PC-9 (cell line): Measurements from ENCODE around the gene ROGDI. TPM values are rescaled to one million over a fixed set of nuclear protein-coding genes. Genes with fewer than 3 reads are reported as not detected.

Experiments used
- BruUV-seq: library from RNA; stranded (reverse); fragments of 400-500 nt; replicated peaks from 2 replicates; lab custom pipeline; 2021; lab: Mats Ljungman, UMichigan
- CTCF ChIA-PET: fragments of 300-600 bp; sonication (Branson Sonifier 250); formaldehyde crosslinking; loops from one replicate; lab custom pipeline; 2022; ENCODE audit warnings: antibody characterized with exemption; lab: Charles Lee
- POLR2A ChIA-PET: fragments of 300-600 bp; sonication (Branson Sonifier 250); formaldehyde crosslinking; loops from one replicate; lab custom pipeline; 2022; ENCODE audit warnings: antibody characterized with exemption; ENCODE audit not compliant: unreplicated experiment; lab: Charles Lee
- DNase-seq, 2 experiments: peaks; one replicate each; pipeline versions ENCODE4 v3.0.0 to v3.0.0-alpha.2; 2015 to 2022; ENCODE audit warnings: mixed read lengths in 1 of 2
- H2AFZ ChIP-seq: fragments of 200-600 bp; sonication (generic); 2 replicates; pipeline ENCODE4 v1.8.1; 2017; ENCODE audit warnings: antibody characterized with exemption
- H3F3A ChIP-seq: fragments of 200-600 bp; sonication (generic); 2 replicates; pipeline ENCODE4 v1.8.1; 2017; ENCODE audit warnings: antibody characterized with exemption, mild to moderate bottlenecking, low read depth; ENCODE audit not compliant: insufficient read depth
- H3K27ac ChIP-seq: fragments of 200-600 bp; sonication (generic); 2 replicates; pipeline ENCODE4 v1.6.1; 2016; ENCODE audit warnings: mixed run types
- H3K27me3 ChIP-seq: fragments of 200-600 bp; sonication (generic); 2 replicates; pipeline ENCODE4 v1.6.1; 2016; ENCODE audit warnings: low read depth, mixed run types; ENCODE audit not compliant: insufficient read depth
- H3K36me3 ChIP-seq: fragments of 200-600 bp; sonication (generic); 2 replicates; pipeline ENCODE4 v1.6.1; 2016; ENCODE audit warnings: low read depth, mixed run types
- H3K4me1 ChIP-seq: fragments of 200-600 bp; sonication (generic); replicated peaks from 2 replicates; pipeline ENCODE4 v1.6.1; 2016; ENCODE audit warnings: mixed run types; ENCODE audit not compliant: insufficient read depth
- H3K4me2 ChIP-seq: fragments of 200-600 bp; sonication (generic); 2 replicates; pipeline ENCODE4 v1.6.1; 2017; ENCODE audit warnings: mixed run types
- H3K4me3 ChIP-seq: fragments of 200-600 bp; sonication (generic); 2 replicates; pipeline ENCODE4 v1.6.1; 2016; ENCODE audit warnings: mixed run types
- H3K79me2 ChIP-seq: fragments of 200-600 bp; sonication (generic); 2 replicates; pipeline ENCODE4 v1.6.1; 2017; ENCODE audit warnings: low read depth, mixed run types
- H3K9me2 ChIP-seq: fragments of 200-600 bp; sonication (generic); 2 replicates; pipeline ENCODE4 v1.8.1; 2017; ENCODE audit warnings: mild to moderate bottlenecking; ENCODE audit not compliant: insufficient read depth
- H3K9me3 ChIP-seq: fragments of 200-600 bp; sonication (generic); 2 replicates; pipeline ENCODE4 v1.8.1; 2016; ENCODE audit warnings: low read depth; ENCODE audit not compliant: insufficient read depth
- H4K20me1 ChIP-seq: fragments of 200-600 bp; sonication (generic); 2 replicates; pipeline ENCODE4 v1.8.1; 2017; ENCODE audit not compliant: insufficient read depth
- EZH2 ChIP-seq: fragments of 200-600 bp; sonication (generic); IDR thresholded peaks from 2 replicates; pipeline ENCODE4 v1.8.0; 2017; ENCODE audit warnings: antibody characterized with exemption, low read depth
- intact Hi-C: fragments of 100-400 bp; cut with micrococcal nuclease; formaldehyde crosslinking; loops from one replicate; pipeline ENCODE4 v1.10.0; 2022; ENCODE audit not compliant: unreplicated experiment
- total RNA-seq: library from RNA; stranded (reverse); gene quantifications from 2 replicates; pipeline ENCODE4 v1.2.3, GENCODE V29; 2021
- TF ChIP-seq, protein P1 (sequence below): fragments of 200-600 bp; sonication (generic); conservative IDR thresholded peaks from 2 replicates; pipeline ENCODE4 v1.6.1; 2017; ENCODE audit warnings: mixed run types, antibody characterized with exemption, mild to moderate bottlenecking, moderate library complexity

Gene ROGDI
- total RNA-seq, 1 experiment from 2014 or later = 40.8 TPM

DNA sequence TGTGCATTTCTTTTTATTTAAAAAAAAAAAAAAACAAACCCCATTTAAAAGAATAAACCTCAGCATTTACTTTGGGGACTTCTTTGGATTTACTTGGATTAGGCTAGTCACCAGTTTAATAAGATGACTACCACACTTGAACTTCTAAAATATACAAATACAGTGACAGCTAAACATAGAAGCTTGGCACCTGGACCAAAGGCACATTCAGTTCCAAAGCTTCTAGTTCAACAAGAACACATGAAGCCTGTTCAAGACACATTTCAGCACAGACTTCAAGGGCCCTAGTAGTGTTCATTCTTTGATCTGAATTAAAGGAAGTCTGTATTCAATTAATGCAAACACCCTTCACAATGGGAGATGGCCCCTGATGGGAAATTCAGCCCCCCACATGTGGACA, 11.6 kb upstream of the ROGDI start:
- CTCF ChIA-PET = no interaction called here
- TF ChIP-seq, protein P1, sequence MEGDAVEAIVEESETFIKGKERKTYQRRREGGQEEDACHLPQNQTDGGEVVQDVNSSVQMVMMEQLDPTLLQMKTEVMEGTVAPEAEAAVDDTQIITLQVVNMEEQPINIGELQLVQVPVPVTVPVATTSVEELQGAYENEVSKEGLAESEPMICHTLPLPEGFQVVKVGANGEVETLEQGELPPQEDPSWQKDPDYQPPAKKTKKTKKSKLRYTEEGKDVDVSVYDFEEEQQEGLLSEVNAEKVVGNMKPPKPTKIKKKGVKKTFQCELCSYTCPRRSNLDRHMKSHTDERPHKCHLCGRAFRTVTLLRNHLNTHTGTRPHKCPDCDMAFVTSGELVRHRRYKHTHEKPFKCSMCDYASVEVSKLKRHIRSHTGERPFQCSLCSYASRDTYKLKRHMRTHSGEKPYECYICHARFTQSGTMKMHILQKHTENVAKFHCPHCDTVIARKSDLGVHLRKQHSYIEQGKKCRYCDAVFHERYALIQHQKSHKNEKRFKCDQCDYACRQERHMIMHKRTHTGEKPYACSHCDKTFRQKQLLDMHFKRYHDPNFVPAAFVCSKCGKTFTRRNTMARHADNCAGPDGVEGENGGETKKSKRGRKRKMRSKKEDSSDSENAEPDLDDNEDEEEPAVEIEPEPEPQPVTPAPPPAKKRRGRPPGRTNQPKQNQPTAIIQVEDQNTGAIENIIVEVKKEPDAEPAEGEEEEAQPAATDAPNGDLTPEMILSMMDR = no peak
- no peak for TF ChIP-seq EZH2
- H2AFZ ChIP-seq = no peak overlapping the region
- H3K4me2 ChIP-seq = no peak overlapping the region
- peaks cover 11% of the 10 kb centered on the region for H3F3A ChIP-seq
- intact Hi-C loops = no loop called here
- H3K27ac ChIP-seq = no peak overlapping the region
- no peaks in the 10 kb centered on the region for H3K9me3 ChIP-seq
- H3K9me2 ChIP-seq = no peaks in the 10 kb centered on the region
- H3K4me1 ChIP-seq = no peaks in the 10 kb centered on the region
- no peak overlapping the region for H3K4me3 ChIP-seq
- H4K20me1 ChIP-seq = no peaks in the 10 kb centered on the region; the same call in 1 of the 2 replicates
- POLR2A ChIA-PET = no interaction called here
- no peaks in the 10 kb centered on the region for H3K27me3 ChIP-seq
- peaks cover 10% of the 10 kb centered on the region; the same call in 1 of the 2 replicates for H3K36me3 ChIP-seq
- DNase-seq = no peak
- H3K79me2 ChIP-seq = no peaks in the 10 kb centered on the region
- BruUV-seq = no TSS peak

DNA sequence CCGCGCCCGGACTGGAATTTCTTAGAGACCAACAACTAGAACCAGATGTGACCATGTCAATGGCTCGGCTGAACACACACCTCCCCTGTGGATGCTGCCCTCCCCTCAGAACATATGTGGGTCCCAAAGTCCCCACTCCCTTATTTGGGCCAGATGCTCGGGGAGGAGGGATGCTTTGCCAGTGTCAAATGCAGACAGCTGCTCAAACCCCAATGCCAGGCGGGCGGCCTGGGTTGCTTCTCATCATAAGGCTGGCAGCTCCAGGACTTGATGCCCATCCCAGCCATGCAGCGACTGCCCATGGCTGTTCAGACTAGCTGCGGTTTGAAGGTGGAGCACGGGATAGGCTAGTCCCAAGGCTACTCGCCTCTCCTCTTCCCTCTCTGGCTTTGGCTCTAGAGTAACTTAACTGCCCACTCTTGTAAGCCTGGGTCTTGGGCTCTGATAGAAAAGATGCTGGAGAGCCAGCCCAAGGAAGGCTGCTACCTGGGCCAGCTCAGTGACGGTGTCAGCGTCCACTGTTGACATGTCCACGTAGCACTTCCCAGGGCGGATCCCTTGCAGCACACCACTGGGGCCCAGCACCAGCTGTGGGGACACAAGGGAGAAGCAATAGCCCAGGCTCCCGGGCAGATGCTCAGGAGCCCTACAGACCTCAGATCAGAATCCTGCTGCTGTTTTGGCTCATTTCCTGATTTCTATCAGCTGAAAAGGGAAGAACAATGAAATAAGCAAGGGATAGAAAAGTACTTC, 11.0 kb upstream of the ROGDI start:
- Histone ChIP-seq H3K9me2 (no peaks in the 10 kb centered on the region), H3F3A (peaks cover 11% of the 10 kb centered on the region), H3K79me2 (no peaks in the 10 kb centered on the region), H4K20me1 (no peaks in the 10 kb centered on the region; the same call in 1 of the 2 replicates), H3K4me1 (no peaks in the 10 kb centered on the region), H2AFZ (no peak overlapping the region), H3K4me2 (no peak overlapping the region), H3K4me3 (no peak overlapping the region), H3K27me3 (no peaks in the 10 kb centered on the region), H3K36me3 (peaks cover 14% of the 10 kb centered on the region; the same call in 1 of the 2 replicates), H3K27ac (no peak overlapping the region), H3K9me3 (no peaks in the 10 kb centered on the region)
- intact Hi-C loops = no loop called here
- DNase-seq = no peak
- TF ChIP-seq EZH2 = no peak
- TF ChIP-seq, protein P1 = no peak
- no TSS peak for BruUV-seq
- ChIA-PET POLR2A (no interaction called here), CTCF (interaction anchor here (0.7 kb wide), 1 partner anchor 1639 kb away, joined by 4 read pairs; no protein-coding TSS in a partner anchor)

DNA sequence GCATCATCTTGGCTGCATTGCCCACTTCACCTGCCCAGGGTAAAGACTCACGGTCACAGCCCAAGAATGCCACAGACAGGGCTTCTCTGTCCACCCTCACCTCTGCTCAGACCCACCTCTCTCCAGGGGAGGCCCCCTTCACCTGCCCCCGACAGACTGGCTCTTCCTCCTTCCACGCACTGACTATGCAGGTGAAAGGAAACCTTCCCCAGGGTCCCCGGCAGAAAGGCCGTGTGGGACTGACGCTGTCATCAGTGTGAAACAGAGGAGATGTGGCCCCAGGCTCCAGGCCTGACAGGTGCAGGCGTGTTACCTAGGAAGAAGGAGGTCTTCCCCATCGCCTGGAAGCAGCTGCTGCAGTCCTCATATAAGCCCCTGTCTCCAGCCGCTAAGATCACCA, 9.3 kb upstream of the ROGDI start:
- POLR2A ChIA-PET = interaction anchor here (0.6 kb wide), 1 partner anchor 146 kb away, joined by 3 read pairs; the partner anchor contains the start of gene SEC14L5
- Histone ChIP-seq H3K27me3 (no peaks in the 10 kb centered on the region), H3K27ac (no peak overlapping the region), H3K9me3 (no peaks in the 10 kb centered on the region), H2AFZ (no peak overlapping the region), H4K20me1 (no peaks in the 10 kb centered on the region; the same call in 1 of the 2 replicates), H3K79me2 (no peaks in the 10 kb centered on the region), H3K36me3 (peaks cover 14% of the 10 kb centered on the region; the same call in 1 of the 2 replicates), H3K4me3 (no peak overlapping the region), H3F3A (peaks cover 18% of the 10 kb centered on the region), H3K4me2 (no peak overlapping the region), H3K4me1 (no peaks in the 10 kb centered on the region), H3K9me2 (no peaks in the 10 kb centered on the region)
- CTCF ChIA-PET = no interaction called here
- TF ChIP-seq, protein P1 = no peak
- TF ChIP-seq EZH2 = no peak
- no peak for DNase-seq
- no TSS peak for BruUV-seq
- intact Hi-C loops = no loop called here
